Measurements from ENCODE around the gene NLGN1. TPM values are rescaled to one million over a fixed set of nuclear protein-coding genes. Genes with fewer than 3 reads are reported as not detected.

Gene NLGN1
- total and polyA plus RNA-seq, 2 experiments from 2014 or later = 5.1 to 11.2 TPM

DNA sequence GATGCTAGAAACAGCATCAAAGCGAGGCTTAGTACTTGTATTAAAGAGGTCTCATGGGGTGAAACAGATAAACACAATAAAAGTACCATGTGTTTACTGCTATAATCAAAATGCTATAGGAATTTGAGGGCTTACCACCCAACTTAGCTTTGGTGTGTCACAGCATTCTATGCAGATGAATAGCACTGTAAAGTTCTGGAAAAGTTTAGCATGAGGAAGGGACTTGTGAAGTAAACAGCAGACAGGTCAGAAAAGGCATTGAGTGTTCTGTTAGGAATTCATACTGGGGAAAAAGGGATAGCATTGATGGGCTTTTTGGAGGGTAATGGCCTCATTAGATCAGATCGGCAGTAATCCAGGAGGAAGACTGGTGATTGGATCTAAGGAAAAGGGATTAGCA, 505.3 kb downstream of the NLGN1 start:
- Histone ChIP-seq H3K9me2 (replicated peaks; ENCODE audit: insufficient read depth) (no peaks in the 10 kb centered on the region), H4K20me1 (ENCODE audit: insufficient read depth, poor library complexity, severe bottlenecking) (no peaks in the 10 kb centered on the region), H2AFZ (no peak overlapping the region), H3K36me3 (replicated peaks; ENCODE audit: insufficient read depth, low read depth) (no peaks in the 10 kb centered on the region), H3K27me3 (no peaks in the 10 kb centered on the region), H3K79me2 (no peaks in the 10 kb centered on the region), H3K4me3 (no peak overlapping the region), H3K4me2 (no peak overlapping the region), H3K9me3 (ENCODE audit: low read depth) (no peaks in the 10 kb centered on the region), H3K4me1 (ENCODE audit: insufficient read depth) (no peaks in the 10 kb centered on the region), H3K27ac (no peak overlapping the region)
- 75% methylated on average over 2 of the region's 2 CpGs for WGBS (ENCODE audit: low lambda C conversion rate, missing lambda C conversion rate)
- TF ChIP-seq EZH2 (IDR thresholded peaks at IDR 0.05; ENCODE audit: borderline replicate concordance) (no peak), EZH2phosphoT487 (IDR thresholded peaks at IDR 0.05; ENCODE audit: low read depth, severe bottlenecking, unreplicated experiment) (no peak)
- TF ChIP-seq, protein P1, sequence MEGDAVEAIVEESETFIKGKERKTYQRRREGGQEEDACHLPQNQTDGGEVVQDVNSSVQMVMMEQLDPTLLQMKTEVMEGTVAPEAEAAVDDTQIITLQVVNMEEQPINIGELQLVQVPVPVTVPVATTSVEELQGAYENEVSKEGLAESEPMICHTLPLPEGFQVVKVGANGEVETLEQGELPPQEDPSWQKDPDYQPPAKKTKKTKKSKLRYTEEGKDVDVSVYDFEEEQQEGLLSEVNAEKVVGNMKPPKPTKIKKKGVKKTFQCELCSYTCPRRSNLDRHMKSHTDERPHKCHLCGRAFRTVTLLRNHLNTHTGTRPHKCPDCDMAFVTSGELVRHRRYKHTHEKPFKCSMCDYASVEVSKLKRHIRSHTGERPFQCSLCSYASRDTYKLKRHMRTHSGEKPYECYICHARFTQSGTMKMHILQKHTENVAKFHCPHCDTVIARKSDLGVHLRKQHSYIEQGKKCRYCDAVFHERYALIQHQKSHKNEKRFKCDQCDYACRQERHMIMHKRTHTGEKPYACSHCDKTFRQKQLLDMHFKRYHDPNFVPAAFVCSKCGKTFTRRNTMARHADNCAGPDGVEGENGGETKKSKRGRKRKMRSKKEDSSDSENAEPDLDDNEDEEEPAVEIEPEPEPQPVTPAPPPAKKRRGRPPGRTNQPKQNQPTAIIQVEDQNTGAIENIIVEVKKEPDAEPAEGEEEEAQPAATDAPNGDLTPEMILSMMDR (IDR thresholded peaks at IDR 0.05; ENCODE audit: poor library complexity) = no peak
- no peak for DNase-seq (ENCODE audit: low spot score)

DNA sequence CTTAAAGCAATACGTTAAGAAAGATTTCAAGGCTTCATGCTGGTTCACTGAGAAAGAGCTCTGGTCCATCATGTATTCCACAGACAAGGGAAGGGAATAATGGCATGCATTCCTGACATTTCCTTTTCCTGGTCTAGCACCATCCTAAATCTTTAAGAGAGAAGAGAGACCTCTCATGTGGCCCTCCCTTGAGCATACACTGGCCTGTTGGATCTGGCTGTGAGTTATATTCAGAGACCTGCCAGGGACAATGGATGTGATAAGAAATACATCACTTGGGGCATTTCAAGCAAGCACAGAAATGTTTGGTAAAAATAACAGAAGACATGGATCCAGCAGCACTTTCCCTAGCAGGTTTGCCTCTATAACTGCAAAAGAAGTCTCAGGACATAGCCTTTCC, 507.8 kb downstream of the NLGN1 start:
- H3K4me2 ChIP-seq = no peak overlapping the region
- no peaks in the 10 kb centered on the region for H3K27me3 ChIP-seq
- no peaks in the 10 kb centered on the region for H4K20me1 ChIP-seq (ENCODE audit: insufficient read depth, poor library complexity, severe bottlenecking)
- TF ChIP-seq, protein P1 (IDR thresholded peaks at IDR 0.05; ENCODE audit: poor library complexity) = no peak
- TF ChIP-seq EZH2phosphoT487 (IDR thresholded peaks at IDR 0.05; ENCODE audit: low read depth, severe bottlenecking, unreplicated experiment) (no peak), EZH2 (IDR thresholded peaks at IDR 0.05; ENCODE audit: borderline replicate concordance) (no peak)
- no peak for DNase-seq (ENCODE audit: low spot score)
- no peak overlapping the region for H2AFZ ChIP-seq
- no peak overlapping the region for H3K27ac ChIP-seq
- no peaks in the 10 kb centered on the region for H3K36me3 ChIP-seq (replicated peaks; ENCODE audit: insufficient read depth, low read depth)
- no peaks in the 10 kb centered on the region for H3K9me2 ChIP-seq (replicated peaks; ENCODE audit: insufficient read depth)
- no peaks in the 10 kb centered on the region for H3K9me3 ChIP-seq (ENCODE audit: low read depth)
- no peaks in the 10 kb centered on the region for H3K4me1 ChIP-seq (ENCODE audit: insufficient read depth)
- H3K4me3 ChIP-seq = no peak overlapping the region
- 100% methylated on average over 1 of the region's 1 CpG for WGBS (ENCODE audit: low lambda C conversion rate, missing lambda C conversion rate)
- H3K79me2 ChIP-seq = no peaks in the 10 kb centered on the region

DNA sequence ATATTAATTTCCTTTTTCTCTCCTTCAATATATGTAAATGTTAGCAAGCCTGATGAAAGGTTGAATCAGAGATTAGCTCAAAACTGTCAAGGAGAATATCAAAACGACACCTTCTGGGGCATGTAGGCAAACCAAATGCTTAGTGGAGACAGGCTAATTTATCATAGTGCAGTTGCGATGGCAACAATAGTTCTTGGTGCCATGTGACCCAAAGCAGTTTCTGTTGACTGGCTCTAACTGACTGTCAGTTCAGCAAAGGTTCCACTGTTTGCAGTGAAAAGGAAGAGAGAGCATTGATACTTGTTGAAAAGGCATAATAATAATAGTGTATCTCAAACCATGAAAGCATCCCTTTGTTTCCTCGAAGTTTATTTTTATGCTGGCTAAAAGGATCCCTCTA, 513.9 kb downstream of the NLGN1 start:
- Histone ChIP-seq H3K4me1 (ENCODE audit: insufficient read depth) (no peaks in the 10 kb centered on the region), H3K4me3 (no peak overlapping the region), H3K9me2 (replicated peaks; ENCODE audit: insufficient read depth) (no peaks in the 10 kb centered on the region), H3K9me3 (ENCODE audit: low read depth) (no peaks in the 10 kb centered on the region), H3K79me2 (no peaks in the 10 kb centered on the region), H3K27me3 (no peaks in the 10 kb centered on the region), H2AFZ (no peak overlapping the region), H3K4me2 (no peak overlapping the region), H3K27ac (no peak overlapping the region), H4K20me1 (ENCODE audit: insufficient read depth, poor library complexity, severe bottlenecking) (no peaks in the 10 kb centered on the region), H3K36me3 (replicated peaks; ENCODE audit: insufficient read depth, low read depth) (no peaks in the 10 kb centered on the region)
- 76% methylated on average over 3 of the region's 3 CpGs for WGBS (ENCODE audit: low lambda C conversion rate, missing lambda C conversion rate)
- no peak for DNase-seq (ENCODE audit: low spot score)
- TF ChIP-seq, protein P1 (IDR thresholded peaks at IDR 0.05; ENCODE audit: poor library complexity) = no peak
- TF ChIP-seq EZH2phosphoT487 (IDR thresholded peaks at IDR 0.05; ENCODE audit: low read depth, severe bottlenecking, unreplicated experiment) (no peak), EZH2 (IDR thresholded peaks at IDR 0.05; ENCODE audit: borderline replicate concordance) (no peak)

DNA sequence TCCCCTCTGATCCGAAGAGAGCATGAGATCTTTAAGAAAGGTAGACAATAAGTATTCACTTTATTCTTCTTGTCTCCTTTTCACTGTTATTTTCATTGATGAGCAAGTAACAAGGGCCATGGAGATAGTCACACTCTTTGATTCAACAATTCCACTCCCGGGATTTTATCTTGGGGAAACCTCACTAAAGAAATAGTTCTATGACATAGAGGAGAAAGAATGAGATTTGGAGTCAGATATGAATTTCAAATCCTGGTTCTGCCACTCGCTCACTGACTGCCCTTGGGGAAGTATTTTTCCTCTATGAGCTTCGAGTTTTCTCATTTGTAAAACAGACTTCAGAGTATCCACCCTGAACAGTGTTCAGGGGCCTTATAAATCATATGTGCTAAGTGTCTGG, 514.6 kb downstream of the NLGN1 start:
- no peak for TF ChIP-seq EZH2phosphoT487 (IDR thresholded peaks at IDR 0.05; ENCODE audit: low read depth, severe bottlenecking, unreplicated experiment)
- TF ChIP-seq EZH2 (IDR thresholded peaks at IDR 0.05; ENCODE audit: borderline replicate concordance) = no peak
- TF ChIP-seq, protein P1 (IDR thresholded peaks at IDR 0.05; ENCODE audit: poor library complexity) = no peak
- DNase-seq (ENCODE audit: low spot score) = no peak
- H2AFZ ChIP-seq = no peak overlapping the region
- no peaks in the 10 kb centered on the region for H3K79me2 ChIP-seq
- H3K4me3 ChIP-seq = no peak overlapping the region
- no peak overlapping the region for H3K27ac ChIP-seq
- H3K27me3 ChIP-seq = no peaks in the 10 kb centered on the region
- H4K20me1 ChIP-seq (ENCODE audit: insufficient read depth, poor library complexity, severe bottlenecking) = no peaks in the 10 kb centered on the region
- no peaks in the 10 kb centered on the region for H3K9me3 ChIP-seq (ENCODE audit: low read depth)
- no peak overlapping the region for H3K4me2 ChIP-seq
- H3K36me3 ChIP-seq (replicated peaks; ENCODE audit: insufficient read depth, low read depth) = no peaks in the 10 kb centered on the region
- no peaks in the 10 kb centered on the region for H3K4me1 ChIP-seq (ENCODE audit: insufficient read depth)
- no peaks in the 10 kb centered on the region for H3K9me2 ChIP-seq (replicated peaks; ENCODE audit: insufficient read depth)
- 75% methylated on average over 4 of the region's 4 CpGs for WGBS (ENCODE audit: low lambda C conversion rate, missing lambda C conversion rate)

Data from hepatocyte (in vitro differentiated cells).